OCI-LY3 (cell line): Measurements from ENCODE around the gene SMIM28.
A peak's percentile ranks its signal among the peaks of the same experiment; 100 is the strongest.

ENCODE experiments used
- H2AFZ ChIP-seq: fragments of 200-600, 300-600 bp; shearing (Covaris generic); 2 replicates; pipeline ENCODE4 v1.6.0; 2014; ENCODE audit warnings: antibody characterized with exemption, low read depth, low read length
- H3K27ac ChIP-seq: fragments of 200-600, 300-600 bp; sonication (generic); 2 replicates; pipeline ENCODE4 v1.5.1; 2014; ENCODE audit warnings: mild to moderate bottlenecking, low read length, moderate library complexity, mixed read lengths
- H3K27me3 ChIP-seq: fragments of 200-600, 300-600 bp; sonication (generic); 2 replicates; pipeline ENCODE4 v1.6.1; 2014; ENCODE audit warnings: low read depth, low read length, mixed read lengths
- H3K36me3 ChIP-seq: fragments of 200-600, 300-600 bp; sonication (generic); replicated peaks from 2 replicates; pipeline ENCODE3; 2014; ENCODE audit warnings: low read depth, low read length, mixed read lengths
- H3K4me1 ChIP-seq: fragments of 300-600, 200-600 bp; sonication (generic); 2 replicates; pipeline ENCODE4 v1.6.1; 2014; ENCODE audit warnings: low read length, mixed read lengths
- H3K4me2 ChIP-seq: fragments of 200-600, 300-600 bp; sonication (generic); 2 replicates; pipeline ENCODE4 v1.6.1; 2014; ENCODE audit warnings: low read length, mixed read lengths
- H3K4me3 ChIP-seq: fragments of 300-600, 200-600 bp; sonication (generic); 2 replicates; pipeline ENCODE4 v1.5.1; 2014; ENCODE audit warnings: antibody characterized with exemption, mild to moderate bottlenecking, low read length, moderate library complexity
- H3K79me2 ChIP-seq: fragments of 300-600, 200-600 bp; shearing (Covaris generic); 2 replicates; pipeline ENCODE4 v1.6.1; 2014; ENCODE audit warnings: mild to moderate bottlenecking, low read length, mixed read lengths
- H3K9ac ChIP-seq: fragments of 300-600, 200-600 bp; shearing (Covaris generic); 2 replicates; pipeline ENCODE4 v1.6.0; 2014; ENCODE audit warnings: mild to moderate bottlenecking, low read length, moderate library complexity
- H3K9me3 ChIP-seq: fragments of 200-600, 300-600 bp; shearing (Covaris generic); 2 replicates; pipeline ENCODE4 v1.6.1; 2014; ENCODE audit warnings: low read length, mixed read lengths; ENCODE audit not compliant: insufficient read depth
- H4K20me1 ChIP-seq: fragments of 200-600, 300-600 bp; sonication (generic); 2 replicates; pipeline ENCODE4 v1.6.1; 2016; ENCODE audit warnings: low read length, mixed read lengths; ENCODE audit not compliant: insufficient read depth
- EZH2phosphoT487 ChIP-seq: fragments of 200-600 bp; shearing (Covaris generic); IDR thresholded peaks from 2 replicates; pipeline ENCODE4 v1.6.1; 2018; ENCODE audit warnings: antibody characterized with exemption, mixed run types, low read depth
- TF ChIP-seq, protein P1 (sequence below): fragments of 200-600, 300-600 bp; sonication (generic); IDR thresholded peaks from 2 replicates; pipeline ENCODE4 v1.5.1; 2014; ENCODE audit warnings: antibody characterized with exemption, low read length, low read depth

The SMIM28 gene

DNA sequence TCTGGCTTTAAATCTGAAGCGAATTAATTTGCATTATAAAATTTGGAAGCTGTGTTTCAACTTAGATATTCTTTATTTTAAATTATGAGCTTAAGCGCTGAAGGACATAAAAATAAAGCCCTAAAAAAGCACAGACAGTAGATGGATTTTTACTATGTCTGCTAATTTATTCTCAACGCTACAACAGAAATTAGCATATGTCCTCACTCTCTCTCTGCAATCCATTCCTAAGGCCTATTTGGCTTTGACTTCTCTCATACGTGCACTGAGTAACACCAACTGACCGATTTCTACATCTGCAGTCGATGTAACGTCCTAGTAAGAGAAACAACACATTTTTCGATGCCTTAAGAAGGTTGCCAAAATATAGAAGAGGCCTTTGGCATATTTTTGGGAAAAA lies 50.0 kb downstream of the SMIM28 start:
- no peaks in the 10 kb centered on the region for H4K20me1 ChIP-seq
- H3K4me1 ChIP-seq = peaks cover 6% of the 10 kb centered on the region
- H2AFZ ChIP-seq = no peak overlapping the region
- no peaks in the 10 kb centered on the region for H3K27me3 ChIP-seq
- no peak overlapping the region for H3K9ac ChIP-seq
- TF ChIP-seq, protein P1, sequence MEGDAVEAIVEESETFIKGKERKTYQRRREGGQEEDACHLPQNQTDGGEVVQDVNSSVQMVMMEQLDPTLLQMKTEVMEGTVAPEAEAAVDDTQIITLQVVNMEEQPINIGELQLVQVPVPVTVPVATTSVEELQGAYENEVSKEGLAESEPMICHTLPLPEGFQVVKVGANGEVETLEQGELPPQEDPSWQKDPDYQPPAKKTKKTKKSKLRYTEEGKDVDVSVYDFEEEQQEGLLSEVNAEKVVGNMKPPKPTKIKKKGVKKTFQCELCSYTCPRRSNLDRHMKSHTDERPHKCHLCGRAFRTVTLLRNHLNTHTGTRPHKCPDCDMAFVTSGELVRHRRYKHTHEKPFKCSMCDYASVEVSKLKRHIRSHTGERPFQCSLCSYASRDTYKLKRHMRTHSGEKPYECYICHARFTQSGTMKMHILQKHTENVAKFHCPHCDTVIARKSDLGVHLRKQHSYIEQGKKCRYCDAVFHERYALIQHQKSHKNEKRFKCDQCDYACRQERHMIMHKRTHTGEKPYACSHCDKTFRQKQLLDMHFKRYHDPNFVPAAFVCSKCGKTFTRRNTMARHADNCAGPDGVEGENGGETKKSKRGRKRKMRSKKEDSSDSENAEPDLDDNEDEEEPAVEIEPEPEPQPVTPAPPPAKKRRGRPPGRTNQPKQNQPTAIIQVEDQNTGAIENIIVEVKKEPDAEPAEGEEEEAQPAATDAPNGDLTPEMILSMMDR = no peak
- TF ChIP-seq EZH2phosphoT487 = no peak
- H3K4me2 ChIP-seq = no peak overlapping the region
- no peaks in the 10 kb centered on the region for H3K79me2 ChIP-seq
- H3K36me3 ChIP-seq = no peaks in the 10 kb centered on the region
- no peak overlapping the region for H3K27ac ChIP-seq
- H3K9me3 ChIP-seq = no peaks in the 10 kb centered on the region
- no peak overlapping the region for H3K4me3 ChIP-seq

DNA sequence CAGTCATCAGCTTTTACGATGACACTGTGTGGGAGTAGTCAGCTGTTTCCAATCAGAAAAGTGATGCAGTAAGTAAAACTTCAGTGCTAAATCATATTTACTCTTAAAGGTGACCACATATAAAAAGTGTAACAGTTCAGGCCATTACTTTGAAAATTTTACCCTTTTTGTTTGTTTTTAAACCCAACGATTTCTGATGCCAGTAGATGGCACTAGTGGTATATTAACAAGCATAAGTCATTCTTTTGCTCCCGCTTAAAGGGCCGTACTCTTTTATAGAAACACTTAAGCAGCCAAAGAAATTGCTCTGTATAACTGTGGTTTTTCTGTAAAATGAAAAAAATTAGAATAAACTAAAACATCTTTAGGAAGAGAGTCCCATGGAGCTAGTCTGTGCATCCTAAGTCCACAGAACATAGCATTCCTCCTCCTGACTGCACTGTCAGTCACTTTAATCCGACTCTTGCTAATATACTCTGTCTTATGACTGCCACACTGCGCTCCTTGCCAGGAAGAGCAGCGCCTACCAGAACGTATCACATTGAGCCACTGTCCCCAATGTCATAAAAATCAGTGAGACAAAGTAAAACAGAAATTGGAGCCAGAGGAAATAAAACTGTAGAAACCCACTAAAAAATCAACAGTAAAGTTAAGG lies 51.4 kb downstream of the SMIM28 start:
- Histone ChIP-seq H3K4me2 (peak overlapping the region; percentile 10; the same call in 1 of the 2 replicates), H3K9me3 (no peaks in the 10 kb centered on the region), H3K27me3 (no peaks in the 10 kb centered on the region), H2AFZ (no peak overlapping the region), H3K4me3 (no peak overlapping the region), H3K4me1 (peaks cover 6% of the 10 kb centered on the region), H3K9ac (no peak overlapping the region), H4K20me1 (no peaks in the 10 kb centered on the region), H3K36me3 (no peaks in the 10 kb centered on the region), H3K79me2 (no peaks in the 10 kb centered on the region), H3K27ac (no peak overlapping the region)
- TF ChIP-seq, protein P1 = peak; percentile 75
- TF ChIP-seq EZH2phosphoT487 = no peak

DNA sequence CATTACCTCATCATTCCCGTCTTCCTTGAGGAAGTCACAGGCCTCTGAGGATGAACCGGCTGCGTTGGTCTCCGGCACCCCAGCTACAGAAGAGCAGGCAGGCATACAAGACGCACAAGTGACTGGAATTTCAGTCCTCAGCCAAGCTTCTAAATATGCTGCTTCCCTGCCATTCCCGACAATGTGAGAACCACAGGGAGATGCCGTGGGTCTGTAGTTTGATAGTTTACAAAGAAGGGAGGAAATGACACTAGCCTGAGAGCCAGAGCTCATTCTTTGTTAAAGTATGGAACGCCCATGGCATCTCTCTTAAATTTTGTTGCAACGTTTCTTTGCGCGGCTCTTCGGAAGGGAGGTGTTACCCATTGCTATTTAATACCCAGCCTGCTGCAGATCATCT lies 52.1 kb downstream of the SMIM28 start:
- peaks cover 12% of the 10 kb centered on the region for H3K4me1 ChIP-seq
- H3K4me2 ChIP-seq = no peak overlapping the region
- TF ChIP-seq, protein P1 = no peak
- no peak for TF ChIP-seq EZH2phosphoT487
- no peaks in the 10 kb centered on the region for H4K20me1 ChIP-seq
- no peak overlapping the region for H3K27ac ChIP-seq
- H3K9me3 ChIP-seq = no peaks in the 10 kb centered on the region
- H3K36me3 ChIP-seq = no peaks in the 10 kb centered on the region
- H3K79me2 ChIP-seq = no peaks in the 10 kb centered on the region
- H2AFZ ChIP-seq = no peak overlapping the region
- no peak overlapping the region for H3K4me3 ChIP-seq
- H3K27me3 ChIP-seq = no peaks in the 10 kb centered on the region
- no peak overlapping the region for H3K9ac ChIP-seq

DNA sequence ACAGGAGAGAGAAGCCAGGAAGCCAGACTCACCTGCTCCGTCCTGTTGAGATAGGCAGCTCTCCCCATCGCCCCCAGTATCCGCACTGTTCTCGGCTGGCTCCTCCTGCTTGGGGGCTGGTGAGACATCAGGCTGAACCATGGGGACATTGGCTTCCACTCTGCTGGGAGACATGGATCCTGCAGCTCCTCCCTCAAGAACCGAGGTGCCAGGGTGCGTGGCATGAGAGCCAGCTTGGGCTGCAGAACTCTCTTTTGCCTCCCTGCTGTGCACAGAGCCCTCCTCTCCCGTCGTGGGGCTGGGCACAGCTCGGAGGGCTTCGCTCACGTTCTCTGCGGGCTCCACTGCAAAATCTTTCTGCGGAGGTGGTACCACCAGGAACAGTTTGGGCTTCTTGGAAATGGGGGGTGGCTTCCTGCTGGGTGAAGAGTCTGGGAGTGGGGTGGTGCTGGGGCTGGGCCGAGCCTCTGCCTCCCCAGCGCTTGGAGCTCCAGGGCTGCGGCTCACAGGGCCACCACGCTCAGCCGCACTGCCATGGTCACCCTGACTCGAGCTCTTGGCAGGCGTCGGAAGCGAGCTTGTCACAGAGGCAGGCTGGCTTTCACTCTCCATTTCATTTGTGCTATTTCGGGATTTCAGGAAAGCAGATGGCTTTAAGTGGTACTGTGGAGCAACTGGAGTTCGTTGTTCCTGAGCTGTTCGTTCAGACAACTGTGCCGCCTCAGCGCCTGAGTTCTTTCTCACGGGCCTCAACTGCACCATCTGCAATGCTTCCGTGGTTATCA lies 52.8 kb downstream of the SMIM28 start:
- no peak overlapping the region for H3K4me3 ChIP-seq
- H3K36me3 ChIP-seq = no peaks in the 10 kb centered on the region
- H2AFZ ChIP-seq = no peak overlapping the region
- no peaks in the 10 kb centered on the region for H4K20me1 ChIP-seq
- no peak overlapping the region for H3K27ac ChIP-seq
- no peaks in the 10 kb centered on the region for H3K79me2 ChIP-seq
- H3K9me3 ChIP-seq = no peaks in the 10 kb centered on the region
- no peaks in the 10 kb centered on the region for H3K27me3 ChIP-seq
- no peak overlapping the region for H3K4me2 ChIP-seq
- TF ChIP-seq, protein P1 = no peak
- TF ChIP-seq EZH2phosphoT487 = no peak
- H3K4me1 ChIP-seq = peaks cover 20% of the 10 kb centered on the region
- H3K9ac ChIP-seq = no peak overlapping the region
